ENCODE measurements around the gene CD68. TPM values are rescaled to one million over a fixed set of nuclear protein-coding genes. Genes with fewer than 3 reads are reported as not detected.

The CD68 gene
- total RNA-seq, 2 donors from 2014 or later: 70.8 to 133 TPM

DNA sequence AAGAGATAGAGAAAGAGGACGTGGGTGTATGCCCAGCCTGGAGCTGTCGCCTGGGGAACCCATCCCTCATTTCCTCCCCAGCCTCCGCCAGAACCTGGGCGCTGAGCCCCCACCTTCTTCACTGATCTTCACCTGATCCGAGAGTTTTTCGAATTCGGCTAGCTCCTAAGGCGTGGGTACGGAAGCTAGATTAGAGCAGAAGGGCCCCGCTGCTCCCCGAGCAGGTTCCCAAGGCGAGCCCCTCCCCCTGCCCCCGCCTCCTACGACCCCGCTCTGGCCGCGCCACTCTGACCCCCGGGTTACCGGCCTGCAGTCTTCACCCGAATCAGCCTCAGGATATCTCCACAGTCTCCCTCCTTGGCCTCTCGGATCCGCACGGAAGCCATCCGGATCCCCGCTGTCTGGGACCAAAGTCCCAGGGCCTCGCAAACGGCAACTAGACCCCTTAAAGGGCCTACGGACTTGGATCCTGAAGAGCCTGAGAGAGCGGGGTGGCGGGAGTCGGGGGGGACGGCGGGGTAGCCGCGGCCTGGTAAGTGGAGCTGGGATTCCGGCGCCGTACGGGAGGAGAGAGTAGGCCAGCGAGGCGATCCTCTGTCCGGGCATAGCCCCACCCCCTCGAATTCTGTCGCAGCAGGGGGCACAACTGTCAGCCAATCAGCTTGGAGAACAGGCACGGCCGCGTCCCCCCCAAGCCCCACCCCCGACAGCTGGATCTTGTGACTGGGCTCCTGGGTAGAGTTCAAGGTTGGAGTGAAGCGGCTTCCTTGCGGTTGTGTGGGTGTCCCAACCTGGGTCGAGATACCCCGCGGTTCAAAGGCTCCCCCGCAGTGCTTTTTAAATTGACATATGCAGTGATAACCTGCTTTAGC is 48.0 kb downstream of the CD68 start, which contains the start of gene SAT2:
SAT2 (minus strand) TSS at position 572 of the 872 bp plus-strand sequence; CDS start at position 386, 186 bp downstream.
- Histone ChIP-seq H3K36me3 (no peaks in the 10 kb centered on the region), H3K9me3 (no peaks in the 10 kb centered on the region), H3K4me3 (peak within 1 kb of the TSS; percentile 100), H3K27me3 (replicated peaks; ENCODE audit: insufficient read depth) (no peaks in the 10 kb centered on the region), H3K4me1 (ENCODE audit: control insufficient read depth in 1 of 2, low read depth in 2 of 2) (peaks cover 7 to 8% of the 10 kb centered on the region in 2 donors), H3K27ac (peak within 1 kb of the TSS; percentile 79 to 92)
- ATAC-seq (ENCODE audit: insufficient number of reproducible peaks, low FRiP score, low read depth) (peak; percentile 62), DNase-seq (ENCODE audit: low spot score) (peak; percentile 80)
- TF ChIP-seq, protein P1, sequence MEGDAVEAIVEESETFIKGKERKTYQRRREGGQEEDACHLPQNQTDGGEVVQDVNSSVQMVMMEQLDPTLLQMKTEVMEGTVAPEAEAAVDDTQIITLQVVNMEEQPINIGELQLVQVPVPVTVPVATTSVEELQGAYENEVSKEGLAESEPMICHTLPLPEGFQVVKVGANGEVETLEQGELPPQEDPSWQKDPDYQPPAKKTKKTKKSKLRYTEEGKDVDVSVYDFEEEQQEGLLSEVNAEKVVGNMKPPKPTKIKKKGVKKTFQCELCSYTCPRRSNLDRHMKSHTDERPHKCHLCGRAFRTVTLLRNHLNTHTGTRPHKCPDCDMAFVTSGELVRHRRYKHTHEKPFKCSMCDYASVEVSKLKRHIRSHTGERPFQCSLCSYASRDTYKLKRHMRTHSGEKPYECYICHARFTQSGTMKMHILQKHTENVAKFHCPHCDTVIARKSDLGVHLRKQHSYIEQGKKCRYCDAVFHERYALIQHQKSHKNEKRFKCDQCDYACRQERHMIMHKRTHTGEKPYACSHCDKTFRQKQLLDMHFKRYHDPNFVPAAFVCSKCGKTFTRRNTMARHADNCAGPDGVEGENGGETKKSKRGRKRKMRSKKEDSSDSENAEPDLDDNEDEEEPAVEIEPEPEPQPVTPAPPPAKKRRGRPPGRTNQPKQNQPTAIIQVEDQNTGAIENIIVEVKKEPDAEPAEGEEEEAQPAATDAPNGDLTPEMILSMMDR (IDR thresholded peaks at IDR 0.05): no peak

DNA sequence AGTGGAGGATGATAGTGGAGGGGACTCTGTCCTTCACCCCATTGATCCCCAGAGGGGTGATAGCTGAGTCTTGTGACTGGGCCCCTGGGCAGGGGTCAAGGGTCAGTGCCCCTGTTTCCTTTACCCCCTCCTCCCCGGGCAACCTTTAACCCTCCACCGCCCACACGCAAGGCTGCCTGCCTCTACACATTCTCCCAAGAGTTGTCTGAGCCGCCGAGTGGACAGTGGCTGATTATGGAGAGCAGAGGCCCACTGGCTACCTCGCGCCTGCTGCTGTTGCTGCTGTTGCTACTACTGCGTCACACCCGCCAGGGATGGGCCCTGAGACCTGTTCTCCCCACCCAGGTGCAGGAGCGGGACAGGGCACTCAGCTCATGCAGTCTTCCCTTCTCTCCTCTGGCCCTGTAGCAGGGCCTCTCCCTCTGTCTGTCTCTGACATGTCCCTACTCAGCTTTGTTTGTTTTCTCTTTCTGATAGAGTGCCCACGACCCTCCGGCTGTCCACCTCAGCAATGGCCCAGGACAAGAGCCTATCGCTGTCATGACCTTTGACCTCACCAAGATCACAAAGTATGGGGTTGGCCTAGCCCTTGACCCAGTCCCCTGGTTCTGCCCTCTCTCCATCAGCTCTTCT is 50.6 kb downstream of the CD68 start, which contains the start of gene SHBG:
SHBG (plus strand) TSS at position 197 of the 633 bp plus-strand sequence; CDS start at position 235, 38 bp downstream.
- no peaks in the 10 kb centered on the region for H3K9me3 ChIP-seq
- no peak within 1 kb of the TSS for H3K4me3 ChIP-seq
- no peaks in the 10 kb centered on the region for H3K36me3 ChIP-seq
- DNase-seq (ENCODE audit: low spot score): no peak
- TF ChIP-seq, protein P1 (IDR thresholded peaks at IDR 0.05): no peak
- peaks cover 7 to 8% of the 10 kb centered on the region in 2 donors for H3K4me1 ChIP-seq (ENCODE audit: control insufficient read depth in 1 of 2, low read depth in 2 of 2)
- ATAC-seq (ENCODE audit: insufficient number of reproducible peaks, low FRiP score, low read depth): no peak
- no peak within 1 kb of the TSS for H3K27ac ChIP-seq
- no peaks in the 10 kb centered on the region for H3K27me3 ChIP-seq (replicated peaks; ENCODE audit: insufficient read depth)

Other genes starting within 250 kb of the CD68 start
- gene ACAP1, start 243.1 kb upstream of the CD68 start, total RNA-seq: 1 to 10 TPM; 6.8 to 9.9 TPM
- 10 to 100 TPM; 13.3 to 20.2 TPM for gene KCTD11, start 227.5 kb upstream of the CD68 start, total RNA-seq
- not detected for gene TMEM95, start 224.5 kb upstream of the CD68 start, total RNA-seq
- 1 to 10 TPM; 3.7 to 4.7 TPM for gene TNK1, start 198.5 kb upstream of the CD68 start, total RNA-seq
- 10 to 100 TPM; 31.0 to 49.4 TPM for gene PLSCR3, start 185.1 kb upstream of the CD68 start, total RNA-seq
- 10 to 100 TPM; 27.9 to 88.9 TPM for gene TMEM256, start 175.5 kb upstream of the CD68 start, total RNA-seq
- 10 to 100 TPM in 1 of 2 donors, 1 to 10 TPM in 1; 9.2 to 20.8 TPM for gene NLGN2, start 171.8 kb upstream of the CD68 start, total RNA-seq
- not detected for gene SPEM1, start 159.3 kb upstream of the CD68 start, total RNA-seq
- not detected for gene SPEM2, start 154.0 kb upstream of the CD68 start, total RNA-seq
- not detected for gene SPEM3, start 150.8 kb upstream of the CD68 start, total RNA-seq
- 1 to 10 TPM; 7.7 to 9.7 TPM for gene TMEM102, start 144.2 kb upstream of the CD68 start, total RNA-seq
- under 1 TPM in 1 of 2 donors, not detected in 1; 0.68 TPM for gene FGF11, start 140.1 kb upstream of the CD68 start, total RNA-seq
- gene CHRNB1, start 134.6 kb upstream of the CD68 start, total RNA-seq: 10 to 100 TPM; 11.6 to 17.6 TPM
- 10 to 100 TPM; 56.2 to 72.3 TPM for gene ZBTB4, start 100.0 kb upstream of the CD68 start, total RNA-seq
- not detected for gene SLC35G6, start 98.2 kb upstream of the CD68 start, total RNA-seq
- gene POLR2A, start 95.3 kb upstream of the CD68 start, total RNA-seq: 100 to 1,000 TPM in 1 of 2 donors, 10 to 100 TPM in 1; 77.8 to 151 TPM
- 10 to 100 TPM; 54.6 to 98.3 TPM for gene TNFSF12, start 30.6 kb upstream of the CD68 start, total RNA-seq
- gene TNFSF13, start 20.9 kb upstream of the CD68 start, total RNA-seq: 10 to 100 TPM; 40.5 to 49.2 TPM
- gene SENP3, start 17.7 kb upstream of the CD68 start, total RNA-seq: 10 to 100 TPM; 47.0 to 80.7 TPM
- 10 to 100 TPM; 31.1 to 38.9 TPM for gene MPDU1, start 4.2 kb downstream of the CD68 start, total RNA-seq
- 1 to 10 TPM in 1 of 2 donors, under 1 TPM in 1; 0.81 to 2.8 TPM for gene SOX15, start 10.5 kb downstream of the CD68 start, total RNA-seq
- gene FXR2, start 35.3 kb downstream of the CD68 start, total RNA-seq: 10 to 100 TPM; 42.8 to 53.9 TPM
- gene SAT2, start 48.2 kb downstream of the CD68 start, total RNA-seq: 10 to 100 TPM; 29.8 to 30.9 TPM
- gene SHBG, start 50.5 kb downstream of the CD68 start, total RNA-seq: not detected
- gene ATP1B2, start 71.3 kb downstream of the CD68 start, total RNA-seq: 1 to 10 TPM; 1.1 to 1.4 TPM
- gene TP53, start 107.9 kb downstream of the CD68 start, total RNA-seq: 10 to 100 TPM; 16.8 to 23.7 TPM
- gene WRAP53, start 108.8 kb downstream of the CD68 start, total RNA-seq: 1 to 10 TPM; 2.9 to 3.4 TPM
- gene EFNB3, start 125.6 kb downstream of the CD68 start, total RNA-seq: not detected
- under 1 TPM in 1 of 2 donors, not detected in 1; under 0.01 TPM for gene DNAH2, start 138.1 kb downstream of the CD68 start, total RNA-seq

Data from thoracic aorta (tissue), 2 donors.